ENCODE results near the gene BAD. TPM values are rescaled to one million over a fixed set of nuclear protein-coding genes. Genes with fewer than 3 reads are reported as not detected.

The BAD gene
- total and polyA plus RNA-seq, 12 donors = 9.5 to 219 (median 101) TPM

- no peaks in the 10 kb centered on the region for H3K36me3 ChIP-seq (replicated peaks in 1 of 2)
- peaks cover 30% of the 10 kb centered on the region for H3K27me3 ChIP-seq
- TF ChIP-seq POLR2A (IDR thresholded peaks at IDR 0.05) (no peak), CTCF (IDR thresholded peaks at IDR 0.05) (no peak)
- H3K4me1 ChIP-seq (replicated peaks in 1 of 2) = peaks cover 7 to 18% of the 10 kb centered on the region in 2 donors
- H3K27ac ChIP-seq = no peak overlapping the region
- WGBS, 4 donors = 89 to 96% (median 91%) methylated on average over 8 to 13 of the region's 13 CpGs
- intact Hi-C loops (cut with DNase I) = no loop called here
- H3K9me3 ChIP-seq (replicated peaks in 1 of 3) = no peaks in the 10 kb centered on the region
- DNase-seq = peak in 1 of 7 donors; percentile 19
- no peak overlapping the region for H3K4me3 ChIP-seq
Measured at GRCh38 chr11:64289002-64289564, 4.6 kb upstream of the BAD start.

DNA sequence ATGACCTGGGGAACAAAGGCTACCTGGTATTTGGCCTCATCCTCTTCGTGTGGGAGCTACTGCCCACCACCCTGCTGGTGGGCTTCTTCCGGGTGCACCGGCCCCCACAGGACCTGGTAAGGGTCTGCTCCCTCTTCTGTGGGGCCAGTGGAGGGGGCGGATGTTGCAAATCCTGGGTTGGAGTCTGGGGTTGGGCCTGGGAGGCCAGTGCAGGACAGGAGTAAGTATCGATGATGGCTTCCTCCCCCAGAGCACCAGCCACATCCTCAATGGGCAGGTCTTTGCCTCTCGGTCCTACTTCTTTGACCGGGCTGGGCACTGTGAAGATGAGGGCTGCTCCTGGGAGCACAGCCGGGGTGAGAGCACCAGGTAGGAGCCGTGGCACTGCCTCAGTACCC lies 3.9 kb upstream of the BAD start:
- TF ChIP-seq POLR2A (IDR thresholded peaks at IDR 0.05) = no peak
- no peak for TF ChIP-seq CTCF (IDR thresholded peaks at IDR 0.05)
- intact Hi-C loops (cut with DNase I) = no loop called here
- Histone ChIP-seq H3K4me1 (replicated peaks in 1 of 2) (peaks cover 14 to 26% of the 10 kb centered on the region in 2 donors), H3K36me3 (replicated peaks in 1 of 2) (no peaks in the 10 kb centered on the region), H3K4me3 (no peak overlapping the region), H3K9me3 (replicated peaks in 1 of 3) (no peaks in the 10 kb centered on the region), H3K27me3 (peaks cover 29% of the 10 kb centered on the region), H3K27ac (no peak overlapping the region)
- no peak for DNase-seq
- WGBS, 4 donors = 90 to 94% (median 90%) methylated on average over 4 to 9 of the region's 9 CpGs

GRCh38 chr11:64287676-64288352 lies 3.3 kb upstream of the BAD start:
- WGBS, 4 donors = 94 to 98% (median 94%) methylated on average over 20 to 33 of the region's 33 CpGs

GRCh38 chr11:64286801-64287159 lies 2.3 kb upstream of the BAD start:
- H3K4me1 ChIP-seq (replicated peaks in 1 of 2) = peaks cover 15 to 21% of the 10 kb centered on the region in 2 donors
- no peak overlapping the region for H3K27ac ChIP-seq
- no peak for TF ChIP-seq CTCF (IDR thresholded peaks at IDR 0.05)
- TF ChIP-seq POLR2A (IDR thresholded peaks at IDR 0.05) = no peak
- no peak for DNase-seq
- H3K9me3 ChIP-seq (replicated peaks in 1 of 3) = no peaks in the 10 kb centered on the region
- no peak overlapping the region for H3K4me3 ChIP-seq
- 53 to 73% (median 61%) methylated on average over 9 of the region's 9 CpGs for WGBS, 4 donors
- peaks cover 13% of the 10 kb centered on the region for H3K27me3 ChIP-seq
- intact Hi-C loops (cut with DNase I) = no loop called here
- H3K36me3 ChIP-seq (replicated peaks in 1 of 2) = peaks cover 0 to 3% of the 10 kb centered on the region in 2 donors

More at GRCh38 chr11:64287676-64288352, 3.3 kb upstream of the BAD start:
- Histone ChIP-seq H3K36me3 (replicated peaks in 1 of 2) (no peaks in the 10 kb centered on the region), H3K27me3 (peaks cover 23% of the 10 kb centered on the region), H3K4me1 (replicated peaks in 1 of 2) (peaks cover 15 to 29% of the 10 kb centered on the region in 2 donors), H3K9me3 (replicated peaks in 1 of 3) (no peaks in the 10 kb centered on the region), H3K27ac (no peak overlapping the region), H3K4me3 (no peak overlapping the region)
- intact Hi-C loops (cut with DNase I) = no loop called here
- no peak for DNase-seq
- TF ChIP-seq CTCF (IDR thresholded peaks at IDR 0.05) = no peak
- TF ChIP-seq POLR2A (IDR thresholded peaks at IDR 0.05) = no peak
